Measurements from ENCODE around the gene TRIM66. TPM values are rescaled to one million over a fixed set of nuclear protein-coding genes. Genes with fewer than 3 reads are reported as not detected.

Gene TRIM66
- total and polyA plus RNA-seq, 4 donors = 3.4 to 18.7 (median 8.9) TPM

DNA sequence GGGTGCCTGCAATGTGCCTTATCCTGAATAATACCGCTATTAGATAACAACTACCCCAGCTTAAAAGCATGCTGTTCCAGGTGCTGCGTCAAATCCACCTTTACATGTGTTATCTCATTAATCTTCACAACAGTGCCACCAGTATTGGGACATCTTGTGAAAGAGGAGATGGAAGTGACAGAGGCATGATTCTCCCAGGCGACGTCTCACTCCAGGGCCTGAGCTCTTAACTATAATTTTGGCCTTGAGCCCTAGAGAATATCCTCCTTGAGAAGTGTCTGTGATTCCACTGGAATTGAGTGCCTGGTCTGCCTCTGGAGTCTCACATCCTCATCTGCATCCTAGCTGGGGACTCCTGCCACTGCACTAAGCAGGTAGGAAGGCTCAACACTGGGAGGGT, 43.9 kb upstream of the TRIM66 start:
- no peak for DNase-seq
- Histone ChIP-seq H3K27ac (ENCODE audit: low read depth in 1 of 2, low read length in 2 of 2) (no peak overlapping the region), H3K4me1 (ENCODE audit: control insufficient read depth in 1 of 2, insufficient read depth in 2 of 2, low read length in 2 of 2) (peaks cover 3 to 15% of the 10 kb centered on the region in 2 donors), H3K27me3 (ENCODE audit: control insufficient read depth in 1 of 2, insufficient read depth in 2 of 2, low read length in 1 of 2) (no peaks in the 10 kb centered on the region), H3K36me3 (ENCODE audit: control insufficient read depth in 1 of 2, insufficient read depth in 2 of 2, low read length in 1 of 2) (peaks cover 0 to 2% of the 10 kb centered on the region in 2 donors), H3K4me3 (ENCODE audit: low read length in 2 of 2) (no peak overlapping the region), H3K9me3 (ENCODE audit: control insufficient read depth, low read length) (no peaks in the 10 kb centered on the region)
- ATAC-seq (ENCODE audit: low FRiP score) = no peak
- 91 to 94% methylated on average over 4 of the region's 4 CpGs for WGBS, 2 donors
- intact Hi-C loops (cut with DNase I) = no loop called here

DNA sequence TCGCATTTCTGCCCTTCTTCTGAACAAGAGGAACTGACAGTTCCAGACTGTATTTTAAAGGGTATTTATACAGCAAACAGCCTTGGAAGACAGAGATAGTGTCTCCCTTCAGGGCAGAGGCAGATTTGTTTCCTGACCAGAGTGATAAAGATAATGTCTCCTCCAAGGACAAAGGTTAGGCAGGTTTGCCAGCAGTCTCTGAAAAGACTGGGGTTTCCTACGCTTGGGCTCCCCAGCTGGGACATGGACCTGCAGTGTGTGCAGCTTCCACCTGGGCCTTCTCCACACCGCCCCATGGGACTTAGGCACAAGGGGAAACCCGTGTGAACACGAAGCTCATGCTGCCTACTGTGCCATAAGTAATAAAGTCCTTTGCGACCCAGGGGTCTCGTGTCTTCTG, 42.2 kb upstream of the TRIM66 start:
- Histone ChIP-seq H3K4me3 (ENCODE audit: low read length in 2 of 2) (no peak overlapping the region), H3K9me3 (ENCODE audit: control insufficient read depth, low read length) (no peaks in the 10 kb centered on the region), H3K4me1 (ENCODE audit: control insufficient read depth in 1 of 2, insufficient read depth in 2 of 2, low read length in 2 of 2) (peaks cover 3 to 17% of the 10 kb centered on the region in 2 donors), H3K27ac (ENCODE audit: low read depth in 1 of 2, low read length in 2 of 2) (no peak overlapping the region), H3K36me3 (ENCODE audit: control insufficient read depth in 1 of 2, insufficient read depth in 2 of 2, low read length in 1 of 2) (peaks cover 0 to 2% of the 10 kb centered on the region in 2 donors), H3K27me3 (ENCODE audit: control insufficient read depth in 1 of 2, insufficient read depth in 2 of 2, low read length in 1 of 2) (no peaks in the 10 kb centered on the region)
- ATAC-seq (ENCODE audit: low FRiP score) (no peak), DNase-seq (no peak)
- WGBS, 2 donors = 94 to 95% methylated on average over 7 of the region's 7 CpGs
- intact Hi-C loops (cut with DNase I) = no loop called here

DNA sequence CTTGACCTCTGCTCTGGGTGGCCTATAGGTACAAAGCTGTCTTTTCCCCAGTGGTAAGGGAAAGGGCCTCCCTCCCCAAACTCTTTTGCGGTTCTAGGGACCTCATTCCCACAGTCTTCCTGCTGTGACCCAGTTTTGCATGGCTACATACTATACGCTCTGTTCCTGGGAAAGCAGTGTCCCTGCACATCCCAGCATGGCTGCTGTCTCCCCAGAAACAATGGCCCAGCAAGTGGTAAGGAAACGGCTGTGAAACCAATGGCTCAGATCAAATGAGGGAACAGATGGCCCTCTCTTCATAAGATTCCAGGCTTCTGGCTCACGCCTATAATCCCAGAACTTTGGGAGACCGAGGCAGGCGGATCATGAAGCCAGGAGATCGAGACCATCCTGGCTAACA, 41.2 kb upstream of the TRIM66 start:
- Histone ChIP-seq H3K9me3 (ENCODE audit: control insufficient read depth, low read length) (no peaks in the 10 kb centered on the region), H3K4me3 (ENCODE audit: low read length in 2 of 2) (no peak overlapping the region), H3K27me3 (ENCODE audit: control insufficient read depth in 1 of 2, insufficient read depth in 2 of 2, low read length in 1 of 2) (no peaks in the 10 kb centered on the region), H3K36me3 (ENCODE audit: control insufficient read depth in 1 of 2, insufficient read depth in 2 of 2, low read length in 1 of 2) (peaks cover 0 to 2% of the 10 kb centered on the region in 2 donors), H3K4me1 (ENCODE audit: control insufficient read depth in 1 of 2, insufficient read depth in 2 of 2, low read length in 2 of 2) (peaks cover 8 to 17% of the 10 kb centered on the region in 2 donors), H3K27ac (ENCODE audit: low read depth in 1 of 2, low read length in 2 of 2) (no peak overlapping the region)
- 95% methylated on average over 7 of the region's 7 CpGs for WGBS, 2 donors
- intact Hi-C loops (cut with DNase I) = no loop called here
- no peak for ATAC-seq (ENCODE audit: low FRiP score)
- no peak for DNase-seq

DNA sequence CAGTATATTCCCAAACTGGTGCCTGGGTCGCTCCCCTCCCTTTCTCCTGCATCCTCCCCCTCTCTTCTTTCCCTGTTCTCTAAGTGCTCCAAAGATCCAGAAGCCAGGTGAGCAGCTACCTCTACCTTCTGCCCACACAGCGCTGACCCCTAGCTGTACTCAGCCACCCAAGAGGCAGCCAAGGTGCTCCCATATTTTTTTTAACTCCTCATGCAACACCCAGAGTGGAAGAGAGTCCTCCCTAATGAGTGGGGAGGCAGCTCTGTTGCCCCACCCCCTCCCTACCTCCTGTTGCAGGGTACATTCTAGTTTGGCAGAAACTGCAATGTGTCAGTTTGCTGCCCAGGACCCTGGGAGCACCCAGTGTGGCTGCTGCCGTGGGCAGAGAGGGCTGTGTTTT, 40.3 kb upstream of the TRIM66 start:
- Histone ChIP-seq H3K4me3 (ENCODE audit: low read length in 2 of 2) (no peak overlapping the region), H3K36me3 (ENCODE audit: control insufficient read depth in 1 of 2, insufficient read depth in 2 of 2, low read length in 1 of 2) (peaks cover 0 to 2% of the 10 kb centered on the region in 2 donors), H3K27ac (ENCODE audit: low read depth in 1 of 2, low read length in 2 of 2) (no peak overlapping the region), H3K27me3 (ENCODE audit: control insufficient read depth in 1 of 2, insufficient read depth in 2 of 2, low read length in 1 of 2) (no peaks in the 10 kb centered on the region), H3K9me3 (ENCODE audit: control insufficient read depth, low read length) (no peaks in the 10 kb centered on the region), H3K4me1 (ENCODE audit: control insufficient read depth in 1 of 2, insufficient read depth in 2 of 2, low read length in 2 of 2) (peaks cover 9 to 11% of the 10 kb centered on the region in 2 donors)
- intact Hi-C loops (cut with DNase I) = no loop called here
- WGBS, 2 donors = 94 to 100% methylated on average over 3 of the region's 3 CpGs
- DNase-seq (no peak), ATAC-seq (ENCODE audit: low FRiP score) (no peak)

DNA sequence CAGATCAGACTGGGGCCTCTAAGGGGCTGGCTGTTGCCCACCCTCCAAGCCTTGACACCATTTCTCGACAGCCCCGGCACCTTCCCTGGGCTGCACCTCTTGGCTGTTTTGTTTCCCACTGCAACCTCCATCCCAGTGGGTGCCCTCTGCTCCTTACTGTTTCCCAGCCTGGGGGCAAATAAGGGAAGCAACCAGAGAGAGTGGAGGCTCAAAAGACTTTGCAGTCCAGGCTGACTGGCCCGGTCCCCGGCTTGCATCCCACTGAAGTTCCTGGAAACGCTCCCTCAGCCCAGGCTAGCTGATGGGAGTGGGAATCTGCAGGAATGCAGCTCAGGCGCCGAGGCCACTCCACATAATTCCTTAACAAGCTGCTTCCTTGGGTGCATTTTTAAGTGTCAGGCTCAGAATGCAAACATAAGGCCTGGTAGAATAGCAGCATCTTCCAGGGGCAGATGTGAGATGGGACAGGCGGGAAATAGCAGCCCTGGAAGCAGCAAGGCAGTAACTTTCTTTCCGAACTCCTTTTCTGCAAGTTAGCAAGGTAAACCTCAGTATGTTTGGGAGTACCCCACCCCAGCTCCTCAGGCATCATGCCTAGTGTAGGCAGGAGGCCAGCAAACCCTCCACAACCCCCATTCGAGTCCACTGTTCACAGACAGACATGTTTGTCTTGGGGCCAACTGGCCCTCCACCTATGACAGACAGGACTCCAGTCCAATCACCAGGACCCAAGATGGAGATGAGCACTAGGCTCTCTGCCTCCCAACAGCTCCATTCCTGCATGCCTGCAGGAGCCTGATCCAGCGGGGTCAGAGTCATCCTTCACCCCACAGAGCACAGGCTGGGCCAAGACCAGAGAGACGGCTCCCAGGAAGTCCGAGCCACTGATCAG, 39.4 kb upstream of the TRIM66 start:
- ATAC-seq (ENCODE audit: low FRiP score) = no peak
- intact Hi-C loops (cut with DNase I) = no loop called here

DNA sequence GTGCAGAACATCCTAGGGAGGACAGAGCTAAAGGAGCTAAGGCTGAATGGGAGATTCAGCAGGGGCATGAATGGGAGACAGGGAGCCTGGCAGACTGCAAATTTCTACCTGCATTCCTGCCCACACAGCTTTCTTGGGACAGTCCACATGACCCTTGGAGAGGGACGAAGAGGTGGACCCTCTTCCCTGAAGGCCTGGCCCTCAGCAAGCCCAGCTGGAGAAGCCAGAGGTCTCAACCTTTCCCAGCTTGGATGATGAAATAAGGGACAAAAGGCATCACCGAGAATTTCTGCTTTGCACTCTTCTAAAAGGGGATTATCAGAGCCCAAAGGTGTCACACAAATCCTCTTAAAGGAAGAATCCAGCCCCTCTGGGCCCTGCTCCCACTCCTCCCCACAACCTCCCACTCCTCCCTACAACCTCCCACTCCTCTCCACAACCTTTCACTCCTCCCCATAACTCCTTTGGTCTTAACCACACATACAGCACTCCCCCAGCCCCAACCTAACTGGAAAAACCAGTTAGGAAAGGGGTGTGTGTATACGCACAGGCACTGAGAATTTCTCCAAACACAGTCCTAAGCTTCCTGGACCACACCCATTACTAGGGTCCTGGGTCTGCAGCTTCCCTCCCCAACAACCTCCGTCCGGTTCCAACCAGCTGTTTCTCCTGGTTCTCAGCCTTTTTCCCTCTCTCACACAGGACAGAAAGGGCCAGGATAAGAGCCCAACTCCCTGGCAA, 38.6 kb upstream of the TRIM66 start:
- intact Hi-C loops (cut with DNase I) = no loop called here
- ATAC-seq (ENCODE audit: low FRiP score) = no peak

More for the DNA sequence above, 39.4 kb upstream of the TRIM66 start:
- Histone ChIP-seq H3K27me3 (ENCODE audit: control insufficient read depth in 1 of 2, insufficient read depth in 2 of 2, low read length in 1 of 2) (no peaks in the 10 kb centered on the region), H3K9me3 (ENCODE audit: control insufficient read depth, low read length) (no peaks in the 10 kb centered on the region), H3K36me3 (ENCODE audit: control insufficient read depth in 1 of 2, insufficient read depth in 2 of 2, low read length in 1 of 2) (peaks cover 0 to 2% of the 10 kb centered on the region in 2 donors), H3K27ac (ENCODE audit: low read depth in 1 of 2, low read length in 2 of 2) (peak overlapping the region in 1 of 2 donors; percentile 25), H3K4me1 (ENCODE audit: control insufficient read depth in 1 of 2, insufficient read depth in 2 of 2, low read length in 2 of 2) (peaks cover 10 to 13% of the 10 kb centered on the region in 2 donors), H3K4me3 (ENCODE audit: low read length in 2 of 2) (no peak overlapping the region)
- 39 to 50% methylated on average over 13 of the region's 13 CpGs for WGBS, 2 donors
- no peak for DNase-seq

DNA sequence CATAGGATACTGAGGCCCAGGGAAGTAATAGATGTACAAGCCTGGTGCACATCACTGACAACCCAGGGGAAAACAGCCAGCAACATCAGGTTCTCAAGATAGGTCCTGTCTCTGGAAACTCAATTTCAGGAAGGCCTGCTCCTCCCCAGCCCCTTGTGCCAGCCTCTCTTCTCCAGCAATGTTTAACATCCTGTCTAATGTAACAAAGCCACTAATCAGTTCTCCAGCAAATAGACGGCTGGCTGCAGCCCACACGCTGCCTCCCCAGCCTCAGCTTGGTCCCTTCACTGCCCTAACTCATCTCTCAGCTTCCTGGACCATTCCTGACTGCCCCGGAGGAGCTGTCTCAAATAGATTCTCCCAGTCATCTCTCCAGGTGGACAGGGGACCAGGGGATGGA, 37.9 kb upstream of the TRIM66 start:
- no peaks in the 10 kb centered on the region for H3K36me3 ChIP-seq (ENCODE audit: control insufficient read depth in 1 of 2, insufficient read depth in 2 of 2, low read length in 1 of 2)
- intact Hi-C loops (cut with DNase I) = no loop called here
- H3K27ac ChIP-seq (ENCODE audit: low read depth in 1 of 2, low read length in 2 of 2) = peak overlapping the region; percentile 85 to 89
- DNase-seq (no peak), ATAC-seq (ENCODE audit: low FRiP score) (no peak)
- H3K9me3 ChIP-seq (ENCODE audit: control insufficient read depth, low read length) = no peaks in the 10 kb centered on the region
- no peaks in the 10 kb centered on the region for H3K27me3 ChIP-seq (ENCODE audit: control insufficient read depth in 1 of 2, insufficient read depth in 2 of 2, low read length in 1 of 2)
- H3K4me1 ChIP-seq (ENCODE audit: control insufficient read depth in 1 of 2, insufficient read depth in 2 of 2, low read length in 2 of 2) = peaks cover 8 to 10% of the 10 kb centered on the region in 2 donors
- WGBS, 2 donors = 44 to 62% methylated on average over 3 of the region's 3 CpGs
- no peak overlapping the region for H3K4me3 ChIP-seq (ENCODE audit: low read length in 2 of 2)

More for the DNA sequence above, 38.6 kb upstream of the TRIM66 start:
- WGBS, 2 donors = 38 to 63% methylated on average over 4 to 5 of the region's 5 CpGs
- Histone ChIP-seq H3K27ac (ENCODE audit: low read depth in 1 of 2, low read length in 2 of 2) (peak overlapping the region in 1 of 2 donors; percentile 89), H3K4me1 (ENCODE audit: control insufficient read depth in 1 of 2, insufficient read depth in 2 of 2, low read length in 2 of 2) (peaks cover 8 to 10% of the 10 kb centered on the region in 2 donors), H3K4me3 (ENCODE audit: low read length in 2 of 2) (no peak overlapping the region), H3K27me3 (ENCODE audit: control insufficient read depth in 1 of 2, insufficient read depth in 2 of 2, low read length in 1 of 2) (no peaks in the 10 kb centered on the region), H3K9me3 (ENCODE audit: control insufficient read depth, low read length) (no peaks in the 10 kb centered on the region), H3K36me3 (ENCODE audit: control insufficient read depth in 1 of 2, insufficient read depth in 2 of 2, low read length in 1 of 2) (peaks cover 0 to 2% of the 10 kb centered on the region in 2 donors)
- DNase-seq = no peak

DNA sequence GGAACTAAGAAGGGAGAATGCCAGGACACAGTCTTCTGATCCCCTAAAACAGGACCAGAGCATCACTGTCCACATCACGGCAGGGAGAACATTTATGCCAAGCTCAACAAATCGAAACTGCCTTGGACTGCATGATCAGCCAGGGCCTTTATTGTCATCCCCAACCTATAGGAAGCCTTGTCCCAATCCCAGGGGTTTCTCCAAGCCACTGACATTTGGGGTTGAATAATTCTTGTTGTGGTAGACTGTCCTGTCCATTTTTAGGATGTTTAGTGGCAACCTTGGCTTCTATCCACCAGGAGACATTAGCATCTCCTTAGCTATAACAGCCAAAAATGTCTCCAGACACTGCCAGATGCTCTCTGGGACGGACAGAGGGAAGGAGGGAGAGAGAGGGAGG, 37.3 kb upstream of the TRIM66 start:
- peaks cover 8 to 10% of the 10 kb centered on the region in 2 donors for H3K4me1 ChIP-seq (ENCODE audit: control insufficient read depth in 1 of 2, insufficient read depth in 2 of 2, low read length in 2 of 2)
- H3K4me3 ChIP-seq (ENCODE audit: low read length in 2 of 2) = no peak overlapping the region
- WGBS, 2 donors = 0 to 2% methylated on average over 3 of the region's 3 CpGs
- no peaks in the 10 kb centered on the region for H3K9me3 ChIP-seq (ENCODE audit: control insufficient read depth, low read length)
- H3K27me3 ChIP-seq (ENCODE audit: control insufficient read depth in 1 of 2, insufficient read depth in 2 of 2, low read length in 1 of 2) = no peaks in the 10 kb centered on the region
- peak overlapping the region; percentile 85 to 89 for H3K27ac ChIP-seq (ENCODE audit: low read depth in 1 of 2, low read length in 2 of 2)
- DNase-seq = no peak
- H3K36me3 ChIP-seq (ENCODE audit: control insufficient read depth in 1 of 2, insufficient read depth in 2 of 2, low read length in 1 of 2) = no peaks in the 10 kb centered on the region
- ATAC-seq (ENCODE audit: low FRiP score) = no peak
- intact Hi-C loops (cut with DNase I) = loop anchor here in 1 of 2 donors (5.0 kb wide), 1 partner anchor 48 kb away; no protein-coding TSS in a partner anchor
